ENCODE results near the gene MKX. TPM values are rescaled to one million over a fixed set of nuclear protein-coding genes. Genes with fewer than 3 reads are reported as not detected.

MKX gene
- total and polyA plus RNA-seq, 2 donors (not counting 1 experiment from before 2014, with no cell fraction given): not detected

DNA sequence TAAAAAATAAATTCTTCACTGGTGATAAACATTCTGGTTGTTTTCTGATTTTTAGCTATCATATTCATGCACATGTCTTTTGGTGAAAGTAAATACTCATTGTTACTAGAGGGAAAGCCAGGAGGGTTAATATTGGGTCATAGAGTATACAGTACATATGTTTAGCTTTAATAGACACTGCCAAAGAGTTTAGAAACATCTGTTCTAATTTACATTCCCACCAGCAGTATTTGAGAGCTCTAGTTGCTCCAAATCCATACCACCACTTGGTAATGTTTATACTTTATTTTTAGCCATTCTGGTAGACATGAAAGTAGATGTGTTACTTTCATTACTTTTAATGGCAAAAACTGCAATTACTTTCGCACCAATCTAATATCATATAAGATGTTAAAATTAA is 108.8 kb downstream of the MKX start:
- Histone ChIP-seq H3K27me3 (replicated peaks in 1 of 4; ENCODE audit: control extremely low read depth in 1 of 4, control insufficient read depth in 3 of 4, insufficient read depth in 4 of 4, low read length in 3 of 4) (no peaks in the 10 kb centered on the region), H4K20me1 (ENCODE audit: control insufficient read depth, insufficient read depth, low read length, poor library complexity, severe bottlenecking) (no peaks in the 10 kb centered on the region), H3K79me2 (ENCODE audit: control insufficient read depth, insufficient read depth, low read length) (no peaks in the 10 kb centered on the region), H3K9ac (ENCODE audit: low read length) (no peak overlapping the region), H3K36me3 (replicated peaks in 1 of 2; ENCODE audit: control extremely low read depth in 1 of 2, control insufficient read depth in 1 of 2, extremely low read depth in 1 of 2, insufficient read depth in 2 of 2, low read length in 1 of 2) (no peaks in the 10 kb centered on the region), H2AFZ (ENCODE audit: insufficient read depth, low read depth, low read length, poor library complexity, severe bottlenecking) (no peak overlapping the region), H3K4me3 (ENCODE audit: control extremely low read depth in 1 of 5, extremely low read depth in 1 of 5, insufficient read depth in 1 of 5, low read depth in 2 of 5, low read length in 4 of 5) (no peak overlapping the region), H3K4me2 (replicated peaks; ENCODE audit: low read depth, low read length, poor library complexity, severe bottlenecking) (no peak overlapping the region), H3K4me1 (ENCODE audit: control insufficient read depth in 2 of 2, insufficient read depth in 2 of 2, low read length in 2 of 2) (no peaks in the 10 kb centered on the region), H3K9me3 (ENCODE audit: control extremely low read depth in 1 of 3, control insufficient read depth in 2 of 3, insufficient read depth in 1 of 3, low read length in 2 of 3) (no peaks in the 10 kb centered on the region), H3K27ac (ENCODE audit: low read length in 2 of 2) (no peak overlapping the region)
- POLR2A ChIA-PET: no interaction called here
- intact Hi-C loops (cut with micrococcal nuclease): no loop called here
- no CpG with 5 or more reads among the region's 1 CpG for WGBS (ENCODE audit: insufficient coverage)
- DNase-seq: no peak
- H3K27me3 Mint-ChIP-seq: no peaks in the 10 kb centered on the region
- peaks cover 3% of the 10 kb centered on the region for H3K9me3 Mint-ChIP-seq (ENCODE audit: insufficient read depth)
- ATAC-seq (ENCODE audit: low read depth): no peak
- TF ChIP-seq EZH2 (IDR thresholded peaks at IDR 0.05; ENCODE audit: borderline replicate concordance, insufficient read depth, low read depth, low read length, poor library complexity, severe bottlenecking): no peak
- no peak for TF ChIP-seq CTCF (IDR thresholded peaks at IDR 0.05)
- CTCF ChIA-PET: no interaction called here
- no peak overlapping the region for H3K4me3 Mint-ChIP-seq
- no peaks in the 10 kb centered on the region for H3K4me1 Mint-ChIP-seq
- no peak overlapping the region for H3K27ac Mint-ChIP-seq

DNA sequence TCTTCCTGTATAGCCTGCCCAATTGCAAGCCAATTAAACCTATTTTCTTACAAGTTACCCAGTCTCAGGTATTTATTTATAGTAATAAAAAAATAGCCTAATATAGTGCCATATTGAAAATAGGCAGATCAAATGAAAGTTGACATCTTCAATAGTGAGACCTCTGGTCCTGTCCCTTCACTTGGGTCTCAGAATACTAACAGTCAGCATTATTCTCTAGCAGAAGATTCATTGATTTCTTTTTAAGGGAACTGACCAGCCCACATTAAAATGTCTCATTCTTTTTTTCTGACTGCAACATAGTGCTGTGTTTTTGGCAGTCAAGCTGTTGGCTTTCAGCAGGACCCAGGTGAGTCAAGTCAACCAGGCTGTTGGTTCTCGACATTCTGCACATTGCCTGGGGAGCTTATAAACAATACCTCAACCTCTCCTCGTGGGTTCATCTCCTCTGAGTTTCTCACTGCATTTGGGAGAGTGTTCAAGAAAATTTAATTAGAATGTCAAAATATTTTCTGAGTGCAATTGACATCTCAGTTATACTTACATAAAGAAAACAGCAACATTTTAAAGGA is 109.8 kb downstream of the MKX start:
- no peak for TF ChIP-seq CTCF (IDR thresholded peaks at IDR 0.05)
- H3K4me1 ChIP-seq (ENCODE audit: control insufficient read depth in 2 of 2, insufficient read depth in 2 of 2, low read length in 2 of 2): no peaks in the 10 kb centered on the region
- no peaks in the 10 kb centered on the region for H4K20me1 ChIP-seq (ENCODE audit: control insufficient read depth, insufficient read depth, low read length, poor library complexity, severe bottlenecking)
- H3K4me3 ChIP-seq (ENCODE audit: control extremely low read depth in 1 of 5, extremely low read depth in 1 of 5, insufficient read depth in 1 of 5, low read depth in 2 of 5, low read length in 4 of 5): no peak overlapping the region
- Mint-ChIP-seq H3K27ac (no peak overlapping the region), H3K27me3 (no peaks in the 10 kb centered on the region), H3K9me3 (ENCODE audit: insufficient read depth) (peaks cover 3% of the 10 kb centered on the region), H3K4me1 (no peaks in the 10 kb centered on the region), H3K4me3 (no peak overlapping the region)
- no CpG with 5 or more reads among the region's 2 CpGs for WGBS (ENCODE audit: insufficient coverage)
- H3K4me2 ChIP-seq (replicated peaks; ENCODE audit: low read depth, low read length, poor library complexity, severe bottlenecking): no peak overlapping the region
- ChIA-PET CTCF (no interaction called here), POLR2A (no interaction called here)
- no peaks in the 10 kb centered on the region for H3K79me2 ChIP-seq (ENCODE audit: control insufficient read depth, insufficient read depth, low read length)
- no peak overlapping the region for H3K9ac ChIP-seq (ENCODE audit: low read length)
- intact Hi-C loops (cut with micrococcal nuclease): no loop called here
- H3K9me3 ChIP-seq (ENCODE audit: control extremely low read depth in 1 of 3, control insufficient read depth in 2 of 3, insufficient read depth in 1 of 3, low read length in 2 of 3): no peaks in the 10 kb centered on the region
- no peak for DNase-seq
- no peak overlapping the region for H3K27ac ChIP-seq (ENCODE audit: low read length in 2 of 2)
- no peaks in the 10 kb centered on the region for H3K27me3 ChIP-seq (replicated peaks in 1 of 4; ENCODE audit: control extremely low read depth in 1 of 4, control insufficient read depth in 3 of 4, insufficient read depth in 4 of 4, low read length in 3 of 4)
- no peak for ATAC-seq (ENCODE audit: low read depth)
- H3K36me3 ChIP-seq (replicated peaks in 1 of 2; ENCODE audit: control extremely low read depth in 1 of 2, control insufficient read depth in 1 of 2, extremely low read depth in 1 of 2, insufficient read depth in 2 of 2, low read length in 1 of 2): no peaks in the 10 kb centered on the region
- no peak overlapping the region for H2AFZ ChIP-seq (ENCODE audit: insufficient read depth, low read depth, low read length, poor library complexity, severe bottlenecking)

Measured in B cell (primary cell).